ENCODE measurements around the gene ACTG1. TPM values are rescaled to one million over a fixed set of nuclear protein-coding genes. Genes with fewer than 3 reads are reported as not detected.

ACTG1 gene
- total RNA-seq, 1 donor from 2014 or later = 4,391 TPM

GRCh38 chr17:81464586-81464985 lies 48.0 kb downstream of the ACTG1 start:
- TF ChIP-seq CTCF (IDR thresholded peaks at IDR 0.05; ENCODE audit: unreplicated experiment) = no peak
- Mint-ChIP-seq H3K4me3 (no peak overlapping the region), H3K27ac (no peak overlapping the region), H3K9me3 (no peaks in the 10 kb centered on the region), H3K4me1 (peaks cover 6% of the 10 kb centered on the region), H3K27me3 (ENCODE audit: low read depth) (no peaks in the 10 kb centered on the region), H3K36me3 (peaks cover 2% of the 10 kb centered on the region)
- DNase-seq (ENCODE audit: low spot score in 2 of 2, unreplicated experiment in 2 of 2) = no peak

- DNase-seq (ENCODE audit: low spot score in 2 of 2, unreplicated experiment in 2 of 2) = no peak
- H3K36me3 Mint-ChIP-seq = peaks cover 3% of the 10 kb centered on the region
- H3K9me3 Mint-ChIP-seq = no peaks in the 10 kb centered on the region
- no peak overlapping the region for H3K4me3 Mint-ChIP-seq
- no peaks in the 10 kb centered on the region for H3K27me3 Mint-ChIP-seq (ENCODE audit: low read depth)
- no peak overlapping the region for H3K27ac Mint-ChIP-seq
- no peak for TF ChIP-seq CTCF (IDR thresholded peaks at IDR 0.05; ENCODE audit: unreplicated experiment)
- H3K4me1 Mint-ChIP-seq = peaks cover 5% of the 10 kb centered on the region
Observed at GRCh38 chr17:81463506-81463905, 49.1 kb downstream of the ACTG1 start.

- Mint-ChIP-seq H3K36me3 (peaks cover 3% of the 10 kb centered on the region), H3K4me1 (peaks cover 2% of the 10 kb centered on the region), H3K27ac (no peak overlapping the region), H3K9me3 (no peaks in the 10 kb centered on the region), H3K27me3 (ENCODE audit: low read depth) (no peaks in the 10 kb centered on the region), H3K4me3 (no peak overlapping the region)
- TF ChIP-seq CTCF (IDR thresholded peaks at IDR 0.05; ENCODE audit: unreplicated experiment) = no peak
- no peak for DNase-seq (ENCODE audit: low spot score in 2 of 2, unreplicated experiment in 2 of 2)
Observed at GRCh38 chr17:81462506-81463125, 50.0 kb downstream of the ACTG1 start.

- TF ChIP-seq CTCF (IDR thresholded peaks at IDR 0.05; ENCODE audit: unreplicated experiment) = no peak
- H3K36me3 Mint-ChIP-seq = peaks cover 3% of the 10 kb centered on the region
- no peak for DNase-seq (ENCODE audit: low spot score in 2 of 2, unreplicated experiment in 2 of 2)
Observed at GRCh38 chr17:81461607-81462500, 50.7 kb downstream of the ACTG1 start.

GRCh38 chr17:81460856-81461460 lies 51.6 kb downstream of the ACTG1 start:
- TF ChIP-seq CTCF (IDR thresholded peaks at IDR 0.05; ENCODE audit: unreplicated experiment) = no peak
- Mint-ChIP-seq H3K27ac (no peak overlapping the region), H3K27me3 (ENCODE audit: low read depth) (no peaks in the 10 kb centered on the region), H3K9me3 (no peaks in the 10 kb centered on the region), H3K36me3 (peaks cover 3% of the 10 kb centered on the region), H3K4me1 (peaks cover 7% of the 10 kb centered on the region), H3K4me3 (no peak overlapping the region)
- DNase-seq (ENCODE audit: low spot score in 2 of 2, unreplicated experiment in 2 of 2) = no peak

More at GRCh38 chr17:81461607-81462500, 50.7 kb downstream of the ACTG1 start:
- Mint-ChIP-seq H3K9me3 (no peaks in the 10 kb centered on the region), H3K4me3 (no peak overlapping the region), H3K4me1 (peaks cover 5% of the 10 kb centered on the region), H3K27me3 (ENCODE audit: low read depth) (no peaks in the 10 kb centered on the region), H3K27ac (no peak overlapping the region)

Other genes with a start within 250 kb of the ACTG1 start
- gene SLC38A10, start 217.5 kb downstream of the ACTG1 start, total RNA-seq = 96.6 to 105 TPM (median 103 TPM) in 3 replicates
- gene BAHCC1, start 117.3 kb downstream of the ACTG1 start, total RNA-seq = 34.9 to 36.4 TPM (median 35.1 TPM) in 3 replicates
- gene FSCN2, start 15.6 kb upstream of the ACTG1 start, total RNA-seq = 13.0 to 17.3 TPM (median 13.3 TPM) in 3 replicates
- 35.4 to 37.2 TPM (median 36.0 TPM) in 3 replicates for gene FAAP100, start 39.6 kb upstream of the ACTG1 start, total RNA-seq
- gene NPLOC4, start 124.3 kb upstream of the ACTG1 start, total RNA-seq = 93.3 to 102 TPM (median 94.5 TPM) in 3 replicates
- 2.9 to 3.7 TPM (median 3.1 TPM) in 3 replicates for gene TSPAN10, start 124.4 kb upstream of the ACTG1 start, total RNA-seq
- 0.59 to 1.4 TPM (median 1.00 TPM) in 3 replicates for gene PDE6G, start 143.7 kb upstream of the ACTG1 start, total RNA-seq
- gene OXLD1, start 153.8 kb upstream of the ACTG1 start, total RNA-seq = 23.9 to 26.5 TPM (median 25.7 TPM) in 3 replicates
- gene CCDC137, start 153.9 kb upstream of the ACTG1 start, total RNA-seq = 16.3 to 19.6 TPM (median 17.5 TPM) in 3 replicates
- gene ARL16, start 171.0 kb upstream of the ACTG1 start, total RNA-seq = 42.8 to 44.7 TPM (median 44.5 TPM) in 3 replicates
- gene HGS, start 171.2 kb upstream of the ACTG1 start, total RNA-seq = 114 to 122 TPM (median 119 TPM) in 3 replicates
- gene MRPL12, start 190.6 kb upstream of the ACTG1 start, total RNA-seq = 53.9 to 56.7 TPM (median 54.1 TPM) in 3 replicates
- gene SLC25A10, start 199.5 kb upstream of the ACTG1 start, total RNA-seq = 13.2 to 15.7 TPM (median 15.2 TPM) in 3 replicates

All from mesothelial cell of epicardium (in vitro differentiated cells).